Endometrial microvascular endothelial cells (primary cell): ENCODE data around the gene MACROH2A1. TPM values are rescaled to one million over a fixed set of nuclear protein-coding genes. Genes with fewer than 3 reads are reported as not detected.

ENCODE experiments used
- in situ Hi-C: cut with HindIII; loops from 2 replicates; pipeline ENCODE4 v1.10.0; 2017; ENCODE audit warnings: low sequenced_read_pairs, low pct_unique_long_range_greater_than_20kb; ENCODE audit errors: inconsistent ontology term
- total RNA-seq: library from RNA; depleted of rRNA; stranded (reverse); fragments of >200 nt; gene quantifications from one replicate; pipeline ENCODE4 v1.2.3, GENCODE V29; 2015; ENCODE audit errors: inconsistent ontology term

The MACROH2A1 gene
- total RNA-seq, 1 donor from 2014 or later = 139 TPM

GRCh38 chr5:135326296-135327254 lies 72.5 kb downstream of the MACROH2A1 start:
- in situ Hi-C loops = no loop called here

- in situ Hi-C loops = no loop called here
These were observed 74.0 kb downstream of the MACROH2A1 start for GRCh38 chr5:135324897-135325650.

GRCh38 chr5:135324160-135324559 lies 74.9 kb downstream of the MACROH2A1 start:
- in situ Hi-C loops = no loop called here

GRCh38 chr5:135323701-135324132 lies 75.3 kb downstream of the MACROH2A1 start:
- in situ Hi-C loops = no loop called here

GRCh38 chr5:135323227-135323626 lies 75.8 kb downstream of the MACROH2A1 start:
- in situ Hi-C loops = no loop called here

GRCh38 chr5:135322744-135323143 lies 76.3 kb downstream of the MACROH2A1 start:
- in situ Hi-C loops = no loop called here

GRCh38 chr5:135322271-135322670 lies 76.8 kb downstream of the MACROH2A1 start:
- in situ Hi-C loops = no loop called here

GRCh38 chr5:135320718-135321484 lies 78.1 kb downstream of the MACROH2A1 start:
- in situ Hi-C loops = no loop called here

- in situ Hi-C loops = no loop called here
These were observed 79.0 kb downstream of the MACROH2A1 start for GRCh38 chr5:135319928-135320606.

GRCh38 chr5:135319458-135319857 lies 79.6 kb downstream of the MACROH2A1 start:
- in situ Hi-C loops = no loop called here

GRCh38 chr5:135318924-135319323 lies 80.1 kb downstream of the MACROH2A1 start:
- in situ Hi-C loops = no loop called here

GRCh38 chr5:135318037-135318436 lies 81.0 kb downstream of the MACROH2A1 start:
- in situ Hi-C loops = no loop called here

GRCh38 chr5:135317286-135317685 lies 81.7 kb downstream of the MACROH2A1 start:
- in situ Hi-C loops = no loop called here

GRCh38 chr5:135315386-135315785 lies 83.6 kb downstream of the MACROH2A1 start:
- in situ Hi-C loops = no loop called here

- in situ Hi-C loops = no loop called here
These were observed 85.1 kb downstream of the MACROH2A1 start for GRCh38 chr5:135313946-135314345.

GRCh38 chr5:135313405-135313804 lies 85.6 kb downstream of the MACROH2A1 start:
- in situ Hi-C loops = no loop called here

- in situ Hi-C loops = no loop called here
These were observed 86.6 kb downstream of the MACROH2A1 start for GRCh38 chr5:135312255-135312935.
